T-helper 1 cell (primary cell): ENCODE results near the gene RBM34.
A peak's percentile ranks its signal among the peaks of the same experiment; 100 is the strongest.

Experiments used
- DNase-seq, 5 donors: peaks; one replicate each; pipeline ENCODE4 v3.0.0-alpha.2; 2012 to 2020

Gene RBM34

GRCh38 chr1:235152235-235152634 lies 8.8 kb downstream of the RBM34 start:
- DNase-seq, result no peak

GRCh38 chr1:235151033-235151432 lies 10.0 kb downstream of the RBM34 start:
- no peak for DNase-seq

- DNase-seq, result no peak
Measured at GRCh38 chr1:235149824-235150223, 11.2 kb downstream of the RBM34 start.

- no peak for DNase-seq
Measured at GRCh38 chr1:235147269-235147668, 13.8 kb downstream of the RBM34 start.

- DNase-seq, result no peak
Measured at GRCh38 chr1:235145639-235146038, 15.4 kb downstream of the RBM34 start.

- DNase-seq, result no peak
Measured at GRCh38 chr1:235142991-235143390, 18.1 kb downstream of the RBM34 start.

- no peak for DNase-seq
Measured at GRCh38 chr1:235139315-235139714, 21.7 kb downstream of the RBM34 start.

GRCh38 chr1:235138821-235139220 lies 22.2 kb downstream of the RBM34 start:
- no peak for DNase-seq

GRCh38 chr1:235136111-235136510 lies 24.9 kb downstream of the RBM34 start:
- no peak for DNase-seq

- DNase-seq, result no peak
Measured at GRCh38 chr1:235134171-235134570, 26.9 kb downstream of the RBM34 start.

GRCh38 chr1:235133086-235133485 lies 28.0 kb downstream of the RBM34 start:
- no peak for DNase-seq

GRCh38 chr1:235131961-235132360 lies 29.1 kb downstream of the RBM34 start:
- no peak for DNase-seq

- no peak for DNase-seq
Measured at GRCh38 chr1:235130766-235131270, 30.2 kb downstream of the RBM34 start.

- no peak for DNase-seq
Measured at GRCh38 chr1:235129774-235130570, 31.1 kb downstream of the RBM34 start.

GRCh38 chr1:235128456-235129328 lies 32.4 kb downstream of the RBM34 start, which contains the start of gene TOMM20:
TOMM20 (minus strand) TSS chr1:235128837; CDS start chr1:235128715, 122 bp downstream.
- peak; percentile 90 to 98 (median 93) for DNase-seq

- DNase-seq, result no peak
Measured at GRCh38 chr1:235127732-235128455, 33.2 kb downstream of the RBM34 start.

GRCh38 chr1:235127203-235127602 lies 33.8 kb downstream of the RBM34 start:
- DNase-seq, result no peak

GRCh38 chr1:235124665-235125064 lies 36.4 kb downstream of the RBM34 start:
- no peak for DNase-seq

- DNase-seq, result no peak
Measured at GRCh38 chr1:235124111-235124510, 36.9 kb downstream of the RBM34 start.

- DNase-seq, result no peak
Measured at GRCh38 chr1:235122348-235122747, 38.7 kb downstream of the RBM34 start.

GRCh38 chr1:235113183-235113917 lies 47.7 kb downstream of the RBM34 start:
- DNase-seq, result no peak
